Fibroblast of lung (primary cell): ENCODE data around the gene HNRNPA0. TPM values are rescaled to one million over a fixed set of nuclear protein-coding genes. Genes with fewer than 3 reads are reported as not detected.

ENCODE experiments used
- DNase-seq, 2 donors: peaks; one replicate each; pipeline versions ENCODE4 v3.0.0 to v3.0.0-alpha.2; 2010; ENCODE audit warnings: low read depth in 2 of 2
- H2AFZ ChIP-seq: 2 replicates; pipeline ENCODE4 v1.5.1; 2012; ENCODE audit warnings: low read length, control low read depth, inconsistent platforms
- H3K27ac ChIP-seq: 2 replicates; pipeline ENCODE4 v1.5.1; 2011; ENCODE audit warnings: low read length, control low read depth; ENCODE audit not compliant: insufficient read depth
- H3K27me3 ChIP-seq: 2 replicates; pipeline ENCODE4 v1.5.1; 2011; ENCODE audit warnings: mild to moderate bottlenecking, low read length; ENCODE audit not compliant: control insufficient read depth, insufficient read depth
- H3K36me3 ChIP-seq: 2 replicates; pipeline ENCODE4 v1.5.1; 2011; ENCODE audit warnings: low read length; ENCODE audit not compliant: control insufficient read depth, insufficient read depth
- H3K4me1 ChIP-seq: 2 replicates; pipeline ENCODE4 v1.5.1; 2011; ENCODE audit warnings: low read length; ENCODE audit not compliant: control insufficient read depth, insufficient read depth; ENCODE audit errors: extremely low read depth
- H3K4me2 ChIP-seq: 2 replicates; pipeline ENCODE4 v1.5.1; 2011; ENCODE audit warnings: low read length, control low read depth; ENCODE audit not compliant: insufficient read depth; ENCODE audit errors: extremely low read depth
- H3K4me3 ChIP-seq, 4 experiments: fragments of 200-600 bp in 1 of 4; sonication (generic) in 1 of 4; replicated peaks in 1 of 4; 2 replicates each; pipeline ENCODE4 v1.5.1; 2011 to 2016; ENCODE audit warnings: low read length in 4 of 4, low read depth in 3 of 4, mild to moderate bottlenecking in 3 of 4, control low read depth in 2 of 4, inconsistent platforms in 1 of 4, mixed read lengths in 1 of 4; ENCODE audit not compliant: insufficient read depth in 1 of 4; ENCODE audit errors: control extremely low read depth in 1 of 4
- H3K79me2 ChIP-seq: 2 replicates; pipeline ENCODE4 v1.5.1; 2012; ENCODE audit warnings: mild to moderate bottlenecking, low read length, inconsistent platforms; ENCODE audit not compliant: control insufficient read depth, insufficient read depth
- H3K9ac ChIP-seq: 2 replicates; pipeline ENCODE4 v1.5.1; 2011; ENCODE audit warnings: mild to moderate bottlenecking, low read length, control low read depth; ENCODE audit not compliant: insufficient read depth
- H3K9me3 ChIP-seq: 2 replicates; pipeline ENCODE4 v1.5.1; 2012; ENCODE audit warnings: low read depth, low read length; ENCODE audit not compliant: control insufficient read depth, insufficient read depth
- H4K20me1 ChIP-seq: 2 replicates; pipeline ENCODE4 v1.5.1; 2011; ENCODE audit warnings: low read length; ENCODE audit not compliant: control insufficient read depth, insufficient read depth; ENCODE audit errors: extremely low read depth
- CTCF ChIP-seq, 2 donors: IDR thresholded peaks in 1 of 2; conservative IDR thresholded peaks in 1 of 2; 1 replicate in 1 of 2; 2 replicates in 1 of 2; pipeline ENCODE4 v1.5.1; 2011 to 2012; ENCODE audit warnings: low read length in 2 of 2, control low read depth in 1 of 2, inconsistent platforms in 1 of 2, low read depth in 1 of 2, mild to moderate bottlenecking in 1 of 2
- EZH2 ChIP-seq: IDR thresholded peaks from 2 replicates; pipeline ENCODE4 v1.5.1; 2012; ENCODE audit warnings: low read length, control low read depth, mild to moderate bottlenecking; ENCODE audit errors: missing control alignments
- polyA plus RNA-seq, 2 donors: library from polyadenylated mRNA; depleted of rRNA in 1 of 2; stranded (reverse) in 1 of 2; unstranded in 1 of 2; fragments of >200 nt; gene quantifications; 2 replicates each; pipeline ENCODE4 v1.2.1, GENCODE V29; 2011 to 2012; ENCODE audit warnings: missing spikeins in 1 of 2
- total RNA-seq: library from RNA; depleted of rRNA; stranded (reverse); fragments of >200 nt; gene quantifications from 2 replicates; pipeline ENCODE4 v1.2.1, GENCODE V29; 2014

HNRNPA0 gene
- total and polyA plus RNA-seq, 2 donors (not counting 1 experiment from before 2014, with no cell fraction given): 9.4 to 11.6 TPM

- Histone ChIP-seq H3K27ac (no peak overlapping the region), H3K27me3 (no peaks in the 10 kb centered on the region), H3K9ac (no peak overlapping the region), H3K4me2 (no peak overlapping the region), H3K9me3 (no peaks in the 10 kb centered on the region), H3K36me3 (no peaks in the 10 kb centered on the region), H3K79me2 (no peaks in the 10 kb centered on the region), H4K20me1 (no peaks in the 10 kb centered on the region), H3K4me1 (peaks cover 2% of the 10 kb centered on the region), H3K4me3 (no peak overlapping the region), H2AFZ (no peak overlapping the region)
- no peak for DNase-seq
- TF ChIP-seq EZH2: no peak
- no peak for TF ChIP-seq CTCF (conservative IDR thresholded peaks at IDR 0.05 in 1 of 2, IDR thresholded peaks at IDR 0.05 in 1 of 2; ENCODE audit: low read depth in 1 of 2, low read length in 2 of 2)
Observed at GRCh38 chr5:137733922-137734321, 20.2 kb downstream of the HNRNPA0 start.

- no peak overlapping the region for H3K4me3 ChIP-seq
- no peak overlapping the region for H3K9ac ChIP-seq
- TF ChIP-seq EZH2: no peak
- no peak for TF ChIP-seq CTCF (conservative IDR thresholded peaks at IDR 0.05 in 1 of 2, IDR thresholded peaks at IDR 0.05 in 1 of 2; ENCODE audit: low read depth in 1 of 2, low read length in 2 of 2)
- H3K79me2 ChIP-seq: no peaks in the 10 kb centered on the region
- DNase-seq: no peak
- H3K27ac ChIP-seq: no peak overlapping the region
- H4K20me1 ChIP-seq: no peaks in the 10 kb centered on the region
- H3K4me2 ChIP-seq: no peak overlapping the region
- no peaks in the 10 kb centered on the region for H3K27me3 ChIP-seq
- no peak overlapping the region for H2AFZ ChIP-seq
- H3K9me3 ChIP-seq: no peaks in the 10 kb centered on the region
- peaks cover 2% of the 10 kb centered on the region for H3K4me1 ChIP-seq
- H3K36me3 ChIP-seq: no peaks in the 10 kb centered on the region
Observed at GRCh38 chr5:137733006-137733405, 21.2 kb downstream of the HNRNPA0 start.

GRCh38 chr5:137731176-137731575 is 23.0 kb downstream of the HNRNPA0 start:
- Histone ChIP-seq H3K4me1 (no peaks in the 10 kb centered on the region), H3K36me3 (no peaks in the 10 kb centered on the region), H3K9me3 (no peaks in the 10 kb centered on the region), H4K20me1 (no peaks in the 10 kb centered on the region), H2AFZ (no peak overlapping the region), H3K27ac (no peak overlapping the region), H3K9ac (no peak overlapping the region), H3K79me2 (no peaks in the 10 kb centered on the region), H3K4me3 (no peak overlapping the region), H3K27me3 (no peaks in the 10 kb centered on the region), H3K4me2 (no peak overlapping the region)
- no peak for DNase-seq
- TF ChIP-seq CTCF (conservative IDR thresholded peaks at IDR 0.05 in 1 of 2, IDR thresholded peaks at IDR 0.05 in 1 of 2; ENCODE audit: low read depth in 1 of 2, low read length in 2 of 2) (no peak), EZH2 (no peak)
